CD4-positive, CD25-positive, alpha-beta regulatory T cell (primary cell): Measurements from ENCODE around the gene FAM219A. TPM values are rescaled to one million over a fixed set of nuclear protein-coding genes. Genes with fewer than 3 reads are reported as not detected.

ENCODE experiments used
- ATAC-seq, 2 donors: fragments of 150-1000 bp; cut with Tn5 transposase; one replicate each; pipeline ENCODE4 v1.10.0; 2021; ENCODE audit warnings: low read depth in 2 of 2, moderate number of reproducible peaks in 2 of 2, moderate library complexity in 1 of 2
- DNase-seq, 3 donors: peaks; one replicate each; pipeline versions ENCODE4 v3.0.0 to v3.0.0-alpha.2; 2012 to 2022; ENCODE audit warnings: mixed read lengths in 1 of 3
- H3K27ac ChIP-seq: one replicate; pipeline ENCODE4 v1.7.0; 2013; ENCODE audit warnings: mild to moderate bottlenecking, low read length; ENCODE audit not compliant: insufficient read depth, poor library complexity, severe bottlenecking
- H3K27me3 ChIP-seq: one replicate; pipeline ENCODE4 v1.7.0; 2013; ENCODE audit warnings: low read length; ENCODE audit not compliant: control insufficient read depth, insufficient read depth
- H3K36me3 ChIP-seq: one replicate; pipeline ENCODE4 v1.7.0; 2013; ENCODE audit warnings: mild to moderate bottlenecking, low read length, moderate library complexity; ENCODE audit not compliant: control insufficient read depth, insufficient read depth
- H3K4me1 ChIP-seq: 2 replicates; pipeline ENCODE4 v1.7.0; 2013; ENCODE audit warnings: mild to moderate bottlenecking, low read length; ENCODE audit not compliant: insufficient read depth, control insufficient read depth, poor library complexity, severe bottlenecking
- H3K4me3 ChIP-seq: one replicate; pipeline ENCODE4 v1.7.0; 2013; ENCODE audit warnings: low read depth, mild to moderate bottlenecking, low read length, moderate library complexity
- H3K9me3 ChIP-seq, 2 experiments: 1 replicate in 1 of 2; 2 replicates in 1 of 2; pipeline ENCODE4 v1.7.0; 2013; ENCODE audit warnings: low read length in 2 of 2, mild to moderate bottlenecking in 1 of 2, moderate library complexity in 1 of 2; ENCODE audit not compliant: control insufficient read depth in 2 of 2
- H3K27ac Mint-ChIP-seq, 3 donors: one replicate each; pipeline ENCODE4 v1.8.0; 2020 to 2022; ENCODE audit warnings: mild to moderate bottlenecking in 3 of 3, mixed read lengths in 3 of 3, moderate library complexity in 2 of 3
- H3K27me3 Mint-ChIP-seq: one replicate; pipeline ENCODE4 v1.8.0; 2022; ENCODE audit warnings: mild to moderate bottlenecking, mixed read lengths
- H3K36me3 Mint-ChIP-seq: one replicate; pipeline ENCODE4 v1.8.0; 2020; ENCODE audit warnings: mixed read lengths
- H3K4me1 Mint-ChIP-seq, 4 donors: one replicate each; pipeline ENCODE4 v1.8.0; 2020 to 2022; ENCODE audit warnings: mixed read lengths in 4 of 4, mild to moderate bottlenecking in 1 of 4
- H3K4me3 Mint-ChIP-seq, 4 donors: one replicate each; pipeline ENCODE4 v1.8.0; 2020 to 2022; ENCODE audit warnings: mild to moderate bottlenecking in 4 of 4, mixed read lengths in 4 of 4, moderate library complexity in 3 of 4
- H3K9me3 Mint-ChIP-seq, 7 donors: one replicate each; pipeline ENCODE4 v1.8.0; 2020 to 2022; ENCODE audit warnings: mixed read lengths in 7 of 7, mild to moderate bottlenecking in 3 of 7, moderate library complexity in 2 of 7
- polyA plus RNA-seq, 4 donors: library from polyadenylated mRNA; unstranded; fragments of 300-500 nt; fragmentation: Illumina TruSeq; gene quantifications; one replicate each; pipeline ENCODE4 v1.2.3, GENCODE V29; 2021
- total RNA-seq: library from RNA; stranded (reverse); gene quantifications from one replicate; pipeline ENCODE4 v1.2.3, GENCODE V29; 2022

FAM219A gene
- total and polyA plus RNA-seq, 5 donors from 2014 or later: 0.70 to 16.9 (median 1.1) TPM

DNA sequence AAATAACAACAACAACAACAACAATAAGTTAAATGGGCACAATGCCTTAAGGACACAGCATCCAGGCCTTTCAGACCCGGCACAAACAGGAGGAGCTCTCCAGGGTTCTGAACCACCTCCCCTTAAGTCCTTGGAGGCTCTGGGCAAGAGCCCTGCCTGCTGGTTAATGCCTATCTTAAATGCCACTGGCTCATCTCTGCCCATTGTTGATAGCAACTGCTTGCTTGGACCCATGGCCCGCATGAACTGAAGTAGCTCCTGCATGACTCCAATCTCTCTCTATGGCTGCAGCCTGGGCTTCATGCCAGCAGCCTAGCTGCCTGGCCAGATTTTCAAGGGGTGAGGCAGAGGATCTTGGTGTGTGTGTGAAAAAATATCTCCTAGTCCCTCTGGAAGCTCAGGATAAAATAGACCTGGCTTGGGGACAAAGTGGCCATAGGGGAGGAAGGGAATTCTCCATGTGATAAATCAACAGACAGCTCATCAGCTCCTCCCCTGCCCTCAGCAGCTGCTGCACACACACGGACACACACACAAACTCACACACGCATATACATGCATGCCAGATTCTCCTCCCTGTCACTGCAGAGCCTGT lies 27.4 kb downstream of the FAM219A start:
- Mint-ChIP-seq H3K36me3 (peaks cover 17% of the 10 kb centered on the region), H3K27me3 (no peaks in the 10 kb centered on the region), H3K27ac (no peak overlapping the region), H3K4me3 (no peak overlapping the region), H3K9me3 (no peaks in the 10 kb centered on the region), H3K4me1 (peaks cover 0 to 5% (median 0%) of the 10 kb centered on the region in 4 donors)
- Histone ChIP-seq H3K36me3 (no peaks in the 10 kb centered on the region), H3K27ac (no peak overlapping the region), H3K4me1 (no peaks in the 10 kb centered on the region), H3K9me3 (no peaks in the 10 kb centered on the region), H3K27me3 (no peaks in the 10 kb centered on the region), H3K4me3 (no peak overlapping the region)
- DNase-seq: peak in 1 of 3 donors; percentile 47
- ATAC-seq: no peak

DNA sequence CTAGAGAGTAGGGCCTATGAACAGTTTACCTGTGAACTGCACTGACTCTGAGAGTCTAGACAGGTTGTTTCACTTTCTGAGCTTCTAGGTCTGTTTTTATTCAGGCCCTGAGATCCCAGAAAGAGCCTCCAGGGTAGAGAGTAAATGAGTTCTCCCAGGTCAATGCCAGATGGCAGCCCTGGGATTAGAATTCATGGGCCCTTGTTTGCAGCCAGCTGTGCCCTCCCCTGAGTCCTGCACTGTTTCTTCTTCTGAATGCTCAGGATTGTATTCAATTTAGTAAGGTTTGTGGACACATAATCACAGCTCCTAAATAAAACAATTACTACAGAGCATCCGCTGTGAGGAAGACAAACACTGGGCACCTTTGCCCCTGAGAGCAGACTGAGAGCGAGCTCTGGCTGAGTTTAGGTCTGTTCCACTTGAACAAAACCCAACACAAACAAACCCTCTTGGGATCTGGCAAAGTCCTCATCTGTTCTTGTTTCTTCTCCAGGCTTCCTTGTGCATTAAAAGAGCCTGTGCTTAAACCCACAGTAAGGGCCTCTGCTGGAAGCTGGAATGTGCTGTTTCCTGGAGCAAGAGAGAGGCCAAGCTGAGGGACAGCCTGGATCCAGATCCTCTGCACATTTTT lies 29.9 kb downstream of the FAM219A start:
- H3K27me3 ChIP-seq: no peaks in the 10 kb centered on the region
- ATAC-seq: no peak
- no peaks in the 10 kb centered on the region for H3K36me3 ChIP-seq
- H3K4me3 ChIP-seq: no peak overlapping the region
- DNase-seq: no peak
- H3K36me3 Mint-ChIP-seq: peaks cover 17% of the 10 kb centered on the region
- H3K27ac Mint-ChIP-seq: no peak overlapping the region
- H3K4me1 ChIP-seq: no peaks in the 10 kb centered on the region
- no peaks in the 10 kb centered on the region for H3K9me3 Mint-ChIP-seq
- H3K4me1 Mint-ChIP-seq: peaks cover 0 to 3% (median 0%) of the 10 kb centered on the region in 4 donors
- no peaks in the 10 kb centered on the region for H3K9me3 ChIP-seq
- no peak overlapping the region for H3K4me3 Mint-ChIP-seq
- no peaks in the 10 kb centered on the region for H3K27me3 Mint-ChIP-seq
- no peak overlapping the region for H3K27ac ChIP-seq

- H3K27ac Mint-ChIP-seq: no peak overlapping the region
- DNase-seq: no peak
- H3K36me3 Mint-ChIP-seq: peaks cover 9% of the 10 kb centered on the region
These were observed 31.9 kb downstream of the FAM219A start for GRCh38 chr9:34426347-34427074.

GRCh38 chr9:34419716-34420504 lies 38.5 kb downstream of the FAM219A start:
- no peaks in the 10 kb centered on the region for H3K4me1 Mint-ChIP-seq
- DNase-seq: no peak
- peaks cover 4% of the 10 kb centered on the region for H3K36me3 Mint-ChIP-seq
- peak overlapping the region in 1 of 3 donors; percentile 84 for H3K27ac Mint-ChIP-seq
- no peak overlapping the region for H3K4me3 ChIP-seq
- H3K4me1 ChIP-seq: no peaks in the 10 kb centered on the region
- no peak for ATAC-seq
- no peaks in the 10 kb centered on the region for H3K9me3 Mint-ChIP-seq
- H3K27me3 Mint-ChIP-seq: no peaks in the 10 kb centered on the region
- H3K27me3 ChIP-seq: no peaks in the 10 kb centered on the region
- no peaks in the 10 kb centered on the region for H3K9me3 ChIP-seq
- no peak overlapping the region for H3K27ac ChIP-seq
- no peak overlapping the region for H3K4me3 Mint-ChIP-seq
- no peaks in the 10 kb centered on the region for H3K36me3 ChIP-seq

More at GRCh38 chr9:34426347-34427074, 31.9 kb downstream of the FAM219A start:
- no peak overlapping the region for H3K4me3 Mint-ChIP-seq
- no peaks in the 10 kb centered on the region for H3K36me3 ChIP-seq
- H3K4me1 Mint-ChIP-seq: peaks cover 0 to 2% (median 0%) of the 10 kb centered on the region in 4 donors
- H3K9me3 ChIP-seq: no peaks in the 10 kb centered on the region
- H3K4me3 ChIP-seq: no peak overlapping the region
- H3K27me3 Mint-ChIP-seq: no peaks in the 10 kb centered on the region
- no peak for ATAC-seq
- H3K27ac ChIP-seq: no peak overlapping the region
- no peaks in the 10 kb centered on the region for H3K27me3 ChIP-seq
- no peaks in the 10 kb centered on the region for H3K4me1 ChIP-seq
- H3K9me3 Mint-ChIP-seq: no peaks in the 10 kb centered on the region

DNA sequence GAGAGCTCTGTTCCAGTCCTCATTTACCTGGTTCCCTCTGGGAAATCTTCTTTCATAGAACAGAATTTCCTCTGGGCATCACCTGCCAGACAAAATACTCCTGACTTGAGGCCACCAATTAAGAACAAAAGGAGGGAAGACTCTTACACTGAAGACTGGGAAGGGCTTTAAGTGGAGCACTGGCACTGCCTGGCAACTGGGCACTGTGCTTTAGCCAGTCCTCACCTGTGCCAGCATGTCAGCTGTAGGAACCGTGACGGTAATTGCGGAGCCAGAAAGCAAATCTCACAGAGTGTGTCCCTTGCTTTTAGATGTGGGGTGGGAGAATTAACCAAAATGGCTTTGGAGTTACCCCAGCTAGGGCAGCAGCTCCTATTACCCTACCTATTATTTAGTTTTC lies 40.6 kb downstream of the FAM219A start:
- no peak for ATAC-seq
- H3K9me3 Mint-ChIP-seq: no peaks in the 10 kb centered on the region
- H3K27me3 Mint-ChIP-seq: no peaks in the 10 kb centered on the region
- no peak overlapping the region for H3K4me3 ChIP-seq
- no peaks in the 10 kb centered on the region for H3K4me1 Mint-ChIP-seq
- no peaks in the 10 kb centered on the region for H3K9me3 ChIP-seq
- no peak for DNase-seq
- no peaks in the 10 kb centered on the region for H3K36me3 ChIP-seq
- H3K36me3 Mint-ChIP-seq: peaks cover 5% of the 10 kb centered on the region
- no peak overlapping the region for H3K27ac ChIP-seq
- no peak overlapping the region for H3K4me3 Mint-ChIP-seq
- H3K4me1 ChIP-seq: no peaks in the 10 kb centered on the region
- no peaks in the 10 kb centered on the region for H3K27me3 ChIP-seq
- no peak overlapping the region for H3K27ac Mint-ChIP-seq

DNA sequence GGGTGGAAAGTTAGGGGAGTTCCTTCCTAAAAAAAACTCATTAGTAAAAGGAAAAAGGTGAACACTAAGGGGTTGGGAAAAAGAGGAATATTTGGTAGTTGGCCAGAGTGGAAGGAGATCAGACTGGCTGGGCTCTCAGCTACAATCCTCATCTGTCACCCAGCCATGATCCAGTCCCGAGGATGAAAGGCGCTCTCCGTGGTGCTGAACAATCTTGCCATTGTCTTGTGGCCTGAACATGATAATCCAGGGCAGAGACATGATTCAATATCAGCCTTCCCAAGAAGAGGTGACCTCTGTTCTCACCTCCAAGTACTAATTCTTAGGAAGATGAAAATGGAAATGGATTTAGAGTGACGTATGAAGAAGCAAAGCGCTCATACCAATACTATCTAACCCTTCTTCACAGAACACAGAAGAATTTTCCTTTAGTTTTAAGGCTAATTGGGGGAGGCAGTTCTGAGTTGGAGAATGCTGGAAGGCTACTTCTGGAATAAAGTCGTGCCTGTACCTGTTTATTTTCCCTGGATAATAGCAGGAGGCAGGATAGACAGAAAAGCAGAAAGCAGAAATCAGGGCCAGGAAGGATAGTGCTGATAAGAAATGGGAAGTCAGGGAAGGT lies 45.0 kb downstream of the FAM219A start:
- H3K9me3 Mint-ChIP-seq: no peaks in the 10 kb centered on the region
- Histone ChIP-seq H3K27ac (no peak overlapping the region), H3K36me3 (no peaks in the 10 kb centered on the region), H3K4me3 (no peak overlapping the region), H3K9me3 (no peaks in the 10 kb centered on the region), H3K27me3 (no peaks in the 10 kb centered on the region), H3K4me1 (no peaks in the 10 kb centered on the region)
- peaks cover 7% of the 10 kb centered on the region for H3K36me3 Mint-ChIP-seq
- H3K4me1 Mint-ChIP-seq: no peaks in the 10 kb centered on the region
- no peak for ATAC-seq
- H3K4me3 Mint-ChIP-seq: no peak overlapping the region
- H3K27me3 Mint-ChIP-seq: no peaks in the 10 kb centered on the region
- no peak overlapping the region for H3K27ac Mint-ChIP-seq
- peak in 2 of 3 donors; percentile 4 to 39 for DNase-seq

GRCh38 chr9:34412336-34412735 lies 46.0 kb downstream of the FAM219A start:
- Mint-ChIP-seq H3K27ac (peak overlapping the region in 1 of 3 donors; percentile 17), H3K9me3 (no peaks in the 10 kb centered on the region), H3K27me3 (no peaks in the 10 kb centered on the region), H3K4me3 (no peak overlapping the region), H3K36me3 (peaks cover 7% of the 10 kb centered on the region), H3K4me1 (no peaks in the 10 kb centered on the region)
- Histone ChIP-seq H3K4me3 (no peak overlapping the region), H3K36me3 (no peaks in the 10 kb centered on the region), H3K27me3 (no peaks in the 10 kb centered on the region), H3K27ac (no peak overlapping the region), H3K4me1 (no peaks in the 10 kb centered on the region), H3K9me3 (no peaks in the 10 kb centered on the region)
- no peak for ATAC-seq
- no peak for DNase-seq
